Ovary (tissue), 9 donors: Measurements from ENCODE around the gene SMYD5. TPM values are rescaled to one million over a fixed set of nuclear protein-coding genes. Genes with fewer than 3 reads are reported as not detected.

ENCODE experiments used
- DNase-seq, 5 donors: peaks; one replicate each; pipeline ENCODE4 v3.0.0-alpha.2; 2019 to 2020
- H3K27ac ChIP-seq, 2 donors: fragments of 200-600 bp; one replicate each; pipeline versions ENCODE4 v1.5.1 to v1.8.0; 2019 to 2022
- H3K27me3 ChIP-seq: fragments of 200-600 bp; one replicate; pipeline ENCODE4 v1.8.0; 2022
- H3K36me3 ChIP-seq: fragments of 200-600 bp; sonication (generic); one replicate; pipeline ENCODE4 v1.5.1; 2019
- H3K4me1 ChIP-seq: one replicate; pipeline ENCODE4 v1.8.1; 2013; ENCODE audit warnings: mild to moderate bottlenecking, moderate library complexity; ENCODE audit not compliant: insufficient read depth
- H3K4me3 ChIP-seq: fragments of 200-600 bp; sonication (generic); one replicate; pipeline ENCODE4 v1.5.1; 2017
- H3K9me3 ChIP-seq, 2 donors: fragments of 200-600 bp in 1 of 2; sonication (generic) in 1 of 2; one replicate each; pipeline versions ENCODE4 v1.5.1 to v1.8.1; 2013 to 2019; ENCODE audit warnings: mild to moderate bottlenecking in 1 of 2, moderate library complexity in 1 of 2
- EP300 ChIP-seq: sonication (generic); formaldehyde crosslinking; IDR thresholded peaks from one replicate; pipeline ENCODE4 v1.6.1; 2017; ENCODE audit warnings: antibody characterized with exemption
- POLR2A ChIP-seq: fragments of 450-650 bp; IDR thresholded peaks from one replicate; pipeline ENCODE4 v1.6.1; 2017; ENCODE audit warnings: antibody characterized with exemption, mild to moderate bottlenecking, moderate library complexity
- WGBS, 3 donors: extraction: QIAGEN DNeasy Blood & Tissue Kit in 1 of 3; methylation state at CpG; one replicate each; pipeline versions ENCODE4 v1.1.5 to v1.1.7; 2013 to 2017; 5-methylcytosine and 5-hydroxymethylcytosine counted together
- intact Hi-C, 4 donors: fragments of 100-400 bp; cut with DNase I; formaldehyde crosslinking; loops; one replicate each; pipeline versions ENCODE4 v1.11.0 to v1.15.1; 2022 to 2023
- polyA plus RNA-seq, 2 donors: library from polyadenylated mRNA; stranded (reverse); fragments of 200-250 nt in 1 of 2; fragments of 350-450 nt in 1 of 2; fragmentation: Illumina TruSeq in 1 of 2; extraction: RNeasy Lipid Tissue Mini Kit (QIAGEN cat#74804) in 1 of 2; gene quantifications; one replicate each; pipeline ENCODE4 v1.2.3, GENCODE V29; 2013 to 2014
- total RNA-seq, 7 donors: library from RNA; depleted of rRNA in 2 of 7; stranded (reverse); fragments of >200 nt in 2 of 7; fragmentation: NEBNext Ultra II Directional in 3 of 7; extraction: Animal tissue kit (Norgen Biotek cat#: 25700) in 3 of 7; gene quantifications; one replicate each; pipeline versions ENCODE4 v1.1.0 to v1.2.4, GENCODE V29; 2016 to 2023
- TF ChIP-seq, protein P1 (sequence below), 3 donors: fragments of 450-650 bp in 2 of 3; fragments of 200-600 bp in 1 of 3; IDR thresholded peaks; one replicate each; pipeline versions ENCODE4 v1.5.1 to v1.8.0; 2016 to 2022; ENCODE audit warnings: antibody characterized with exemption in 3 of 3, mild to moderate bottlenecking in 1 of 3
- donor health status: DM: no; HTN: no; CAD: no; lungs with moderate emphysema.
- donor health status: DM: no; HTN: no; CAD: no.
- donor health status: Bipolar disorder and iron deficiency.
- donor health status: DM: yes; HTN: yes; CAD: no.
- donor health status: DM: no; HTN: no; CAD: no.
- donor health status: DM: yes; HTN: yes; CAD: no.

Gene SMYD5
- total and polyA plus RNA-seq, 9 donors, result 14.1 to 37.9 (median 26.1) TPM

DNA sequence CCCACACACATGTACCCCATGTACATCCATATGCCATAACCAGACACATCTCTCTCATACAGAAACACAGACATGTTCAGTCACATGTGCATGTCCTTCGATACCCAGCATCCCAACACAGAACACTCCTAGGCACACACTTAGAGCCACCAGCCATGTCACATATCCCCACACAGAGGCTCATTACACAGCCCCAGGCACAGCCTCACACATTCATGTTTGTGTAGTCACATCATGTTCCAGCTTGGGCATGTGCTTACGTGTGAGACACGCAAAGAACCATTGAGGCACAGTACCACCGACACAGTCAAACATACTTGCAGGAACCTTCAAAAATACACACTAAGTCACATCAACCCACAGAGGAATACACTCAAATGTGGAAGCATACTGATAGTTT, 53.0 kb downstream of the SMYD5 start:
- H3K4me1 ChIP-seq, result peaks cover 3% of the 10 kb centered on the region
- no peaks in the 10 kb centered on the region for H3K27me3 ChIP-seq
- 96 to 100% (median 99%) methylated on average over 4 of the region's 4 CpGs for WGBS, 3 donors
- no peaks in the 10 kb centered on the region for H3K9me3 ChIP-seq
- H3K36me3 ChIP-seq, result no peaks in the 10 kb centered on the region
- no peak overlapping the region for H3K27ac ChIP-seq
- H3K4me3 ChIP-seq, result no peak overlapping the region
- DNase-seq, result no peak
- intact Hi-C loops, result no loop called here
- TF ChIP-seq EP300 (no peak), POLR2A (no peak)
- TF ChIP-seq, protein P1, sequence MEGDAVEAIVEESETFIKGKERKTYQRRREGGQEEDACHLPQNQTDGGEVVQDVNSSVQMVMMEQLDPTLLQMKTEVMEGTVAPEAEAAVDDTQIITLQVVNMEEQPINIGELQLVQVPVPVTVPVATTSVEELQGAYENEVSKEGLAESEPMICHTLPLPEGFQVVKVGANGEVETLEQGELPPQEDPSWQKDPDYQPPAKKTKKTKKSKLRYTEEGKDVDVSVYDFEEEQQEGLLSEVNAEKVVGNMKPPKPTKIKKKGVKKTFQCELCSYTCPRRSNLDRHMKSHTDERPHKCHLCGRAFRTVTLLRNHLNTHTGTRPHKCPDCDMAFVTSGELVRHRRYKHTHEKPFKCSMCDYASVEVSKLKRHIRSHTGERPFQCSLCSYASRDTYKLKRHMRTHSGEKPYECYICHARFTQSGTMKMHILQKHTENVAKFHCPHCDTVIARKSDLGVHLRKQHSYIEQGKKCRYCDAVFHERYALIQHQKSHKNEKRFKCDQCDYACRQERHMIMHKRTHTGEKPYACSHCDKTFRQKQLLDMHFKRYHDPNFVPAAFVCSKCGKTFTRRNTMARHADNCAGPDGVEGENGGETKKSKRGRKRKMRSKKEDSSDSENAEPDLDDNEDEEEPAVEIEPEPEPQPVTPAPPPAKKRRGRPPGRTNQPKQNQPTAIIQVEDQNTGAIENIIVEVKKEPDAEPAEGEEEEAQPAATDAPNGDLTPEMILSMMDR (IDR thresholded peaks at IDR 0.05), result no peak

DNA sequence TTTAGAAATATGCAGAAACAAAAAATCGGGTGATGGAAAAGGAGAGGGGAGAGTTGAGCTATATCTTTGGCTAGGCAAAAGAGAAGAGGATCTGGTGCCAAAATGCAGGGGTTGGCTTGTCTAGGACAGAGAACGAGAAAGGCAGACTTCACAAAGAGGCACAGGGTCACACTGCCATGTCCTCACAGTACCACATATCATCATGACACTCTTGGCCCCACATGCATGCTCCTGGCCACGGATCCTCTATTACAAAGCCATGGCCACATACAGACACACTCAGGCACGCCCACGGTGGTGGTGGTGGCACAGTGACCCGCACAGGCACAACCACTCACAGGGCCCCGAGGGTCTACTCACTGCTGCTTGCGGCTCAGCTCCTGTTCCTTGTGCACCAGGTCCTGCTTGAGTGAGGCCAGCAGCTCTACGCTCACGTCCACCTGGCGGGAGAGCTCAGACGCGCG, 54.4 kb downstream of the SMYD5 start:
- H3K27ac ChIP-seq, result no peak overlapping the region
- no peak overlapping the region for H3K4me3 ChIP-seq
- WGBS, 3 donors, result 68 to 77% (median 72%) methylated on average over 14 of the region's 14 CpGs
- no peaks in the 10 kb centered on the region for H3K36me3 ChIP-seq
- intact Hi-C loops, result no loop called here
- no peak for TF ChIP-seq POLR2A
- no peak for TF ChIP-seq EP300
- TF ChIP-seq, protein P1 (IDR thresholded peaks at IDR 0.05), result no peak
- DNase-seq, result no peak
- H3K9me3 ChIP-seq, result no peaks in the 10 kb centered on the region
- no peaks in the 10 kb centered on the region for H3K27me3 ChIP-seq
- peaks cover 3% of the 10 kb centered on the region for H3K4me1 ChIP-seq

- TF ChIP-seq POLR2A (no peak), EP300 (no peak)
- TF ChIP-seq, protein P1 (IDR thresholded peaks at IDR 0.05), result no peak
- H3K4me1 ChIP-seq, result peaks cover 3% of the 10 kb centered on the region
- H3K36me3 ChIP-seq, result no peaks in the 10 kb centered on the region
- H3K4me3 ChIP-seq, result no peak overlapping the region
- no peaks in the 10 kb centered on the region for H3K9me3 ChIP-seq
- 13 to 41% (median 34%) methylated on average over 79 to 113 of the region's 113 CpGs for WGBS, 3 donors
- intact Hi-C loops, result no loop called here
- DNase-seq, result no peak
- H3K27me3 ChIP-seq, result no peaks in the 10 kb centered on the region
- no peak overlapping the region for H3K27ac ChIP-seq
Measured at GRCh38 chr2:73268830-73269685, 55.0 kb downstream of the SMYD5 start.

GRCh38 chr2:73269686-73270465, 55.8 kb downstream of the SMYD5 start:
- Histone ChIP-seq H3K9me3 (no peaks in the 10 kb centered on the region), H3K4me1 (peaks cover 3% of the 10 kb centered on the region), H3K27me3 (no peaks in the 10 kb centered on the region), H3K36me3 (no peaks in the 10 kb centered on the region), H3K4me3 (no peak overlapping the region), H3K27ac (no peak overlapping the region)
- 33 to 63% (median 44%) methylated on average over 22 of the region's 22 CpGs for WGBS, 3 donors
- intact Hi-C loops, result no loop called here
- TF ChIP-seq POLR2A, result no peak
- no peak for TF ChIP-seq EP300
- TF ChIP-seq, protein P1 (IDR thresholded peaks at IDR 0.05), result no peak
- DNase-seq, result no peak
